Measurements from ENCODE around the gene SNTN. TPM values are rescaled to one million over a fixed set of nuclear protein-coding genes. Genes with fewer than 3 reads are reported as not detected.

The SNTN gene
- total and polyA plus RNA-seq, 12 donors, result not detected

DNA sequence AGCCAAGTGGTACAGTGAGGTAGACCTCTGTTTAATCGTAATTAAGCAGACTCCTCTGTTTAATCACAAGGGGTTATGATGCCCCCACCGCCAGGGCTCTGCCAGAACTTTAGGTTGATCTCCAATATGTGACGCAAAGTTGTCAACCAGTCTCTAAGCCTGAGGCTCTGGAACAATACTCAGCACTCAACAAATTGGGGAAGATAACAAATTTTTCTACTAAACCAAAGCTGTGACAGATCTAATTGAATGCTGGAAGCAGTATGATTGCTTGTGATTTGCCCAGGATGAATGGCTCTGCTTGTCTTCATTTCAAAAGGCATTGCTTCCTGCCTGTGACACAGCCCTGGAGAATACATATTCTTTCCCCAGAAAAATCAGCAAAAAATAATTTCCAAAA, 57.1 kb downstream of the SNTN start:
- WGBS, 4 donors, result 66 to 86% (median 77%) methylated on average over 3 of the region's 3 CpGs
- Histone ChIP-seq H3K9me3 (replicated peaks in 1 of 3) (no peaks in the 10 kb centered on the region), H3K4me3 (no peak overlapping the region), H3K27ac (no peak overlapping the region), H3K27me3 (no peaks in the 10 kb centered on the region), H3K4me1 (replicated peaks in 1 of 2) (no peaks in the 10 kb centered on the region), H3K36me3 (replicated peaks in 1 of 2) (no peaks in the 10 kb centered on the region)
- TF ChIP-seq POLR2A (IDR thresholded peaks at IDR 0.05), result no peak
- TF ChIP-seq, protein P1, sequence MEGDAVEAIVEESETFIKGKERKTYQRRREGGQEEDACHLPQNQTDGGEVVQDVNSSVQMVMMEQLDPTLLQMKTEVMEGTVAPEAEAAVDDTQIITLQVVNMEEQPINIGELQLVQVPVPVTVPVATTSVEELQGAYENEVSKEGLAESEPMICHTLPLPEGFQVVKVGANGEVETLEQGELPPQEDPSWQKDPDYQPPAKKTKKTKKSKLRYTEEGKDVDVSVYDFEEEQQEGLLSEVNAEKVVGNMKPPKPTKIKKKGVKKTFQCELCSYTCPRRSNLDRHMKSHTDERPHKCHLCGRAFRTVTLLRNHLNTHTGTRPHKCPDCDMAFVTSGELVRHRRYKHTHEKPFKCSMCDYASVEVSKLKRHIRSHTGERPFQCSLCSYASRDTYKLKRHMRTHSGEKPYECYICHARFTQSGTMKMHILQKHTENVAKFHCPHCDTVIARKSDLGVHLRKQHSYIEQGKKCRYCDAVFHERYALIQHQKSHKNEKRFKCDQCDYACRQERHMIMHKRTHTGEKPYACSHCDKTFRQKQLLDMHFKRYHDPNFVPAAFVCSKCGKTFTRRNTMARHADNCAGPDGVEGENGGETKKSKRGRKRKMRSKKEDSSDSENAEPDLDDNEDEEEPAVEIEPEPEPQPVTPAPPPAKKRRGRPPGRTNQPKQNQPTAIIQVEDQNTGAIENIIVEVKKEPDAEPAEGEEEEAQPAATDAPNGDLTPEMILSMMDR (IDR thresholded peaks at IDR 0.05), result no peak
- intact Hi-C loops (cut with DNase I), result no loop called here
- no peak for DNase-seq

Other genes with a start within 250 kb of the SNTN start
- gene C3orf49, start 166.6 kb downstream of the SNTN start, total RNA-seq, result not detected
- gene C3orf49, start 166.6 kb downstream of the SNTN start, polyA plus RNA-seq, result not detected
- gene THOC7, start 211.1 kb downstream of the SNTN start, total RNA-seq, result 10 to 100 TPM; 34.8 to 81.3 (median 64.4) TPM
- gene THOC7, start 211.1 kb downstream of the SNTN start, polyA plus RNA-seq, result 100 to 1,000 TPM; 113 to 144 (median 142) TPM
- gene ATXN7, start 211.2 kb downstream of the SNTN start, total RNA-seq, result 10 to 100 TPM in 8 of 9 donors, 1 to 10 TPM in 1; 9.6 to 27.3 (median 19.7) TPM
- 10 to 100 TPM in 2 of 3 donors, 1 to 10 TPM in 1; 4.1 to 13.6 (median 12.1) TPM for gene ATXN7, start 211.2 kb downstream of the SNTN start, polyA plus RNA-seq

Data from adrenal gland (tissue), 12 donors.